HT1080 (cell line): ENCODE data around the gene HIPK3. TPM values are rescaled to one million over a fixed set of nuclear protein-coding genes. Genes with fewer than 3 reads are reported as not detected.
"Not testable (repeated sequence)": the region's sequence is repeated elsewhere in the genome, so short reads cannot be mapped to it uniquely, and the experiment has no call there.

Experiments used
- DNase-seq: peaks from one replicate; pipeline ENCODE4 v3.0.0-alpha.2; 2015; ENCODE audit warnings: low read depth
- total RNA-seq: library from RNA; depleted of rRNA; stranded (reverse); fragments of >200 nt; shearing (Covaris generic); gene quantifications from 2 replicates; pipeline ENCODE4 v1.2.3, GENCODE V29; 2014

The HIPK3 gene
- total RNA-seq, 1 experiment from 2014 or later, result 23.1 TPM

DNA sequence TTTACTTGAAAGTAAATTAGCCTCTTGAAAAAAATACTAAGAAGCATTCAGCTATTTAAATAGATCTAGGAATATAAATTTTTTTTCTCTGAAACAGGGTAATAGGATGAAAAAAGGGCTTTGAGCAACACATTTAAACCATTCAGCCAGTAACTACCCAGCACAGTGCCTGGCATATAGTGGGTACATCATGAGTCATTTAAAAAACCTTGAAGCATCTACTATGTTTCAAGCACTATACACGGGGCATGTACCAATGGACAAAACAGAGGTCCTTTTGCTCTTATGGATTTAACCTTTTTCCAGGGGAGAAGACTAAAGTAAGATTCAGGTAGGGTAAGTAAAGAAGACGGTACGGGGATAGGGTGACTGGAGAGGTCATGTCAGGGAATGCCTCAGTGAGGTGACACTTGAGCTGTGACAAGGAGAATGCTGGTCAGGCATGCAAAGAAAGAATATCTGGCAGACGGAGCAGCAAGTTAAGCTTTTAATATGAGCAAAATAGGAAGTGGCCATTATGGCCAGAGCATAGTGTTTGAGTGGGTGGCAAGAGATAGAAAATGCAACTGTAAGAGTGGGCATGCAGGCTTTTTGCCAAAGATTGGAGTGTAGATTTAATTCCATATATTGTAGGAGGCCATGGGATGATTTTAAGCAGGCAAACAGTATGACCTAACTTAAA, 101.1 kb downstream of the HIPK3 start:
- DNase-seq, result no peak

DNA sequence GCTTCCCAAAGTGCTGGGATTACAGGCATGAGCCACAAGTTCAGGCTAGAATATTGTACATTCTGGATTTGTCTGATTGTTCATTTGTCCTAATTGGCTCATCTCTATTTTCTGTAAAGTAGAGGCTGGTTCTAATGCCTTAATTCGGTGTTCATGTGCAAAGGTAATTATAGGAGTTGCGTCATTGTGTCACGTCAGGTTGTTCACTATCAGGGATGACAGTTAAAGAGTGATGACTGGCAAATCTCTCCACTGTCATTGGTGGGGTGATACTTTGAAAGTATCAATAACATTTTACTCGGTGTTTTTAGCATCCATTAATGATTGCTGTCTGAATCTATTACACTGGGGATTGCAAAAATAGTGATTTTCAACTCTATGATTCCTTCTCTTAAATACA, 103.5 kb downstream of the HIPK3 start:
- no peak for DNase-seq

DNA sequence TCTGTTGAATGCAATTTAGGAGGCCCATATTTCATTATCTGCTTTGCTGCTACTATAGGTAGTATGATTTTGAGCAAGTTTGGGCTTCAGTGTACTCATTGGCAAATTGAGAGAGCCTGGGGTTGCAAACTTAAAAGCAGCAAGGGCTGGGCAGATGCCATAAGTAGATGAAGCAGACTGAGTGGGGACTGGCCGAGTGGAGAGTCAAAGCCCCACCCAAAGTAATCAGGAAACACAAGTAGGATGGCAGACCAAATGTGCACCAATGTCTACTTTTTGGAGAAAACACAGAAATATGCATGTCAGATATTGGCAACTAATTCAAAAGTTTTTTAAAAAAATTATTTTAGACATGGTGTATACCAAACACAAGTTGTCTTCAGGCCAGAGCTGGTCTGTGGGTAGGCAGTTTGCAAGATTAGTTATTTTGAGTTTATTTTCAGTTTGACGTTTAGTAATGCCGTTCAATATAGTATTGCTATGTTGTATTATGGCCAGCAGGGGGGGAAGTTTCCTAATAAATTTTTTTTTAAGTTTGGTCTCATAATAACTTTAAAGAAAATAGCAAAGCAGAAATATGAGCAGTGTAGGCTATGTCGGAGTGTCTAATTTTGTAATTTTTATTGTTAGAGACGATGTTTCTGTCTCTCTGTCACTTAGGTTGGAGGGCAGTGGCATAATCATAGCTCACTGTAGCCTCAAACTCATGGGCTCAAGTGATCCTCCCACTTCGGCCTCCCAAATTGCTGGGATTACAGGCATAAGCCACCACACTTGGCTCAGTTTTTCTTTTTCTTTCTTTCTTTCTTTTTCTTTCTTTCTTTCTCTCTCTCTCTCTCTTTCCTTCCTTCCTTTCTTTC, 105.1 kb downstream of the HIPK3 start:
- peak; percentile 57 for DNase-seq

DNA sequence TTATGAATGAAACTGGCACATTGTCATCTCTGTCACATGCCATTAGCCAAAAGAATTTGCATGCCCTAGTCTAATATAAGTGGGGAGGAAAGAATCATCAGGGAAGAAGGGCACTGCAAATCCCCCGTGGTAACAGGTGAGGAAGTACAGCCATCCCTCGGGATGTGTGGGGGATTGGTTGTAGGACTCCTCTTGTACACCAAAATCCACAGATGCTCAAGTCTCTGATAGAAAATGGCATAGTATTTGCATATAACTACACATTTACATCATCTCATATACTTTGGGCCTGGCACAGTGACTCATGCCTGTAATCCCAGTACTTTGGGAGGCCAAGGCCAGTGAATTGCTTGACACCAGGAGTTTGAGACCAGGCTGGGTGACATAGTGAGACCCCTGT, 109.7 kb downstream of the HIPK3 start:
- DNase-seq, result no peak

DNA sequence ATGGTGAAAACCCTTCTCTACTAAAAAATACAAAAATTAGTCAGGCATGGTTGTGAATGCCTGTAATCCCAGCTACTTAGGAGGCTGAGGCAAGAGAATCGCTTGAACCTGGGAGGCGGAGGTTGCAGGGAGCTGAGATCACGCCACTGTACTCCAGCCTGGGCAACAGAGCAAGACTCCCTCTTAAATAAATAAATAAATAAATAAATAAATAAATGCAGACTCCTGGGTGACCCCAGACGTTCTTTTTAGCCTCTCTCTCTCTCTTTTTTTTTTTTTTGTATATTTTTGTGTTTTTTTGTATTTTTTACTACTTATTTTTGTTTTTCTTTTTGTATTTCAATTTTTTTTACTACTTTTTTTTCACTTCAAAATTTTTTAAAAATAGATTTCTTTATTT, 111.3 kb downstream of the HIPK3 start:
- DNase-seq, result not testable (repeated sequence)

DNA sequence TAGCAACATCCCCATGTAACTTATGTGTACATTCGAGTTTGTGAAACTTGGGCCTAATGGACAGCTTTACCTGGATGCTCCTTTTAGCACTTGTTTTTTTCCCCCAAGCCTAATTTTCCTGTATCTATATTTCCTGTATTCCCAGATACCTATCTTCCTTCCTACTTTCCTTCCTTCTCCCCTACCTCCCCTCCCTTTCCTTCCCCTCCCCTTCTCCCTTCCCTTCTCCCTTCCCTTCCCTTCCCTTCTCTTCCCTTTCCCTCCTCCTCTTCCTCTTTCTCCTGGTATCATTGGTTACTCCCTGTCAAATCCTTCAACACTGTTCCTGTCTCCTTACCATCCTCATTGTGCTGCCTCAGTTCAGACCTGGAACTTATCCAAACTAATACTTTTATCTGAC, 111.8 kb downstream of the HIPK3 start:
- DNase-seq, result no peak

DNA sequence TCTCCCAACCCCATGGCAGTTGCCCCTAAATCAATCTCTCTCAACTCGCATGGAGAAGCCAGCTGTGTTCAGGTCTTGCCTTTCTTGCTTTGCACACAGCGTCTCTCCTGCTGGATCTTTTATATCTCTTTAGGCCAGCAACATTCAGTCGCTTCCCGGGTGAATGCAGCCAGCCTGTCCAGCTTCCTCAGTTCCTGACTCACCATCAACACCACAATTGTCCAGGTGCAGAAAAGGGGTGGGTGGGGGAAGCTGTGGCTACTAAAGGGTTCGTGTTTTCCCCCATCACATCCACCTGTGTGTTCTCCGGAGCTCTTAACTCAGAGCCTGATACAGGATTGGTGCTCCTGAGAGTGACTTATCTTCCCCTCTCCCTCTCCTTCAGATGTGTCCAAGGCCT, 116.5 kb downstream of the HIPK3 start:
- DNase-seq, result peak; percentile 70

DNA sequence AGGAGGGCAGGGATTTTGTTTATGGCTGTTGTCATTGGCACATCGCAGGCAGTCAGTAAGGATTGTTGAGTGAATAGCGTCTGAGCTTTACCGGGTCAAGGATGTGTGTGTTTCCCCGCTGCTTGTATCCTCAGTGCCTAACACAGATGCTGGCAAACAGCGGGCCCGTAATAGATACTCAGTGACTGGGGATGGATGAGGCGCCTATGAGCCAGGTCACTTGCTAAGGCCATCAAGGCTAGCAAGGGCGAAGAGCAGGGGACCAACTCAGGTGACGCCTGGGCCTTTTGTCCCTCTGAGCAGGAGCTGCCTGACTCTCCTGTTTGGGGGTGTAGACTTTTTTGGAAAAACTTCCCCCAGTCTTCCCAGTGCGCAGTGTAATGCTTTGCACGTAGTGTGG, 118.1 kb downstream of the HIPK3 start:
- no peak for DNase-seq

DNA sequence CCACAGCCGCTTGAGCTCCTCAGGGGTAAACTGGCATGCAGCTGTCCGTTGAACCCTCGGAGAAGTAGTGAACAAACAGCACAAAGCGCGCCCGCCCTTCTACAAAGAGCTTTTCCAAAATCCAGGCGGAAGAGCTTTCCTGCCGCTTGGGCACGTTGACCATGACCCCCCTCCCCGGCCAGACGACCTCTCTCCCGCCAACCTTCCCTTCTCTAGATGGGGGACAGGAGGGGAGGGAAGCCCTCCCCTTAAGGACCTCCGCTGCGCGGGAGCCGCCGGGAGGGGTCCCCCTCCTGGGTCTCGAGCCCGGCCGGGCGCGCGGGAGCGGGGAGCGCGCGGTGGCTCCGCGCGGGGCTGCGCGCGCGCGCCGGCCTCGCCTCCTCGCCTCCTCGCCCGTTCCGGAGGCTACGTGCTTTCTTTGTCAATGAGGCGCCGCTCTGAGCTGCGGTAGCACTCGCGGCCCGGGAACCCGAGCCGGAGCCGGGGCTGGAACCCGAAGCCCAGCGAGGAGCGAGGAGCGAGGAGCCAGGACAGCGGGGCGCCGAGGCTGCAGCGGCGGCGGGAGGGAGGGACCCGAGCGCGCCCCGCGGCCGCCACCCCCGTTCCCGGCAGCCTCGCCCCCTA, 118.6 kb downstream of the HIPK3 start, which contains the start of gene KIAA1549L:
Gene KIAA1549L, plus strand, starts transcription at position 421 of the 624 bp plus-strand sequence.
- DNase-seq, result peak; percentile 48

DNA sequence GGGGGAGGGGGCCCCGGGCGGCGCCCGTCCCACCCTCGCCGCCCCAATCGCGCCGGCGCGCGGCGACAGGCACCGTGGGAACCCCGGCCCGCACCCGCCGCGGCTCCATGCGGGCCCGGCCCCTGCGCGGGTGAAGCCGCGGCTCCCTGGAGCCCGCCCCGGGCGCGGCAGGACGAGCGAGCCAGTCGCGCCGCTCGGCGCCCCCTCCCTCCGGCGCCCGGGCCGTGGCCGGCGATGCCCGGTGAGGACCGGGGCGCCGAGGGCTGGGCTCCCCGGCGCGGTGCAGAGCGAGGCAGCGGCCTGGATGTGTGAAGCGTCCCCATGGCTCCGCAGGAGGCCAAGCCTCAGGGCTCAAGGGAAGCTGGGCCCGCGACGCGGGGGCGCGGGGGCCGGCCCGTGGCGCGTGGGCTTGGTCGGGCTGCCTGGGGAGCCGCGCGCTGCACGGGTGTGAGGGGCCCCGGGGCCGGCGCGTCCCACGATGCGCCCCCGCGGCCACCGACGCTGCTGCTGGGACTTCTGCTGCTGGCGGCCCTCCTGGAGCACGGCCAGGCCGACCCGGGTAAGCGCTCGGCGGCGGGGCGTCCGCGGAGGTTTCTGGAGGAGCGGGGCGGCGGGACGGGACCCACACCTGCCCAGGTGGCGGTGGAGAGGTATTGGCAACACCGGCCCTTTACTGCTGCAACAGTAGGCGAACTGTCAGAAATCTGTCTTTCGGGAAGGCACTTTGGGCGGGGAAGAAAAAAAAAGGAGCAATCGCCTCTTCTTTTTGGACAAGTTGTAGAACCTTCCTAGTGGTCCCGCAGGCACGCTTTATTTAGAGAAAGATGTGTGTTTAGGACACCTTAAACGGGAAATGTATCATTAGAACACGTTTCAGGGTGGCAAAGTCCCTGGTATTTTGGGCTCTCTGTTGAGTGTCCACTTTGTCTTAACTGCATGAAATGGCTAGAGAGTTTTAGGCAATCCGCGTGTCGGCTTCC, 119.4 kb downstream of the HIPK3 start:
- peak; percentile 19 for DNase-seq

DNA sequence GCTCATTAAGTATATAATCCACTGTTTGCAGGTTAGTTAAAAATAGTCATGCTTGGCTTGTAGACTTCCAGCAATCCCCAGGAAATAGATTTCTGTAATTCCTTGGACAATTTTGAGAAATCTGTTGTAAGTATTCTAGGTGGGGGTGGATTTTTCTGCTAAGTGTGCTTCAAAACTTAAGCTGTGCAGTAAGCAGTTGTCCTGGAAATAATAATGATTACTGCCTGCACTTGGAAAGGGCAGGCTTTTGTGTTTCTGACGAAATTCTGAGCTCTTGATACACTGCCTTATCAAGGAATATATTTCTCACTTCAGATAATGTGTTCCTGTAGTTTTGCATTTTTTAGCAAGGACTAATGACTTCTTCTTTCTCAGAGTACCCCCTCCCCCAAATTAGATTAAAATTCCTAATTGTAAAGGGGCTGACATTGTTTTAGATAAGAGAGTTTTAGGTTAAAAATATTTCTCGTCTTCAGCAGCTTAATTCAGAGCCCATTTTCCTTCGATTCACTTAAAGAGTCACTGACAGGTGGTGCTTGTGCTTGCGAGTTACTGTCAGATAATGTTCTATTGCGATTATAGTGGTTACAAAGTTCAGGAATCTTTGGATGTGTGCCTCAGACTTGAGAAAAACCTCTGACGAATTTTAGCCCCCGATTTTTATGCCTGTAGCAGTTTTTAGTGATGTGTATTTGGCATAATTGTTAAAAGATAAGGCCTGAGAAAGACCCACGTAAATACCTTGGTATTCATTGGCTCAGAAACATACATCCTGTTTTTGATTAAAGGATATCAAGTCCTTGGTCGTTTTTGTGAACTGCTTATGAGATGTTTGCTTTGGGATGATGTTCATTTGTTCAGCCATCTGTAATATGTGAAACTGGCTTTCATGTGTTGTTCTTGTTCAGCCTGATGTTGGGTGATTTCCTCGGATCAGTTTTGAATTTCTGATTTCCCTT, 120.5 kb downstream of the HIPK3 start:
- DNase-seq, result no peak

DNA sequence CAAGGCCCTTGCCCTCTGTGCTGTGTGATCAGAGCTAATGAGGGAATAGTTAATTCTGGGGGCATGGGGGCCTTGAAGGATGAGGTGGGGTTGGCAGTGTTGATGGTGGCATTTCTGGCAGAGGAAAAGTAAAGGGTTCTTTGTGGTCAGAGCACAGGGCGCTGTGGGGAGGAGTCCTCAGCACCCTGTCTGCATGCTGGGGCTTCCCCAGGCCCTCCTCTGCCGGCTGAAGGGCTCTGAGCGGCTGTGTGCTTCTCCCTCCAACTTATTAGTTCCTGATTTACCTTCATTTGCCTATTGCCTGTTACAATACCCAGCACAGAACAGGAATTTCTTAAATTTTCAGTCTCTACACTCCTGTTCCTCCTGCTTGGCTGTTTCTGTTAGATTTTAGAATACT, 122.8 kb downstream of the HIPK3 start:
- no peak for DNase-seq

DNA sequence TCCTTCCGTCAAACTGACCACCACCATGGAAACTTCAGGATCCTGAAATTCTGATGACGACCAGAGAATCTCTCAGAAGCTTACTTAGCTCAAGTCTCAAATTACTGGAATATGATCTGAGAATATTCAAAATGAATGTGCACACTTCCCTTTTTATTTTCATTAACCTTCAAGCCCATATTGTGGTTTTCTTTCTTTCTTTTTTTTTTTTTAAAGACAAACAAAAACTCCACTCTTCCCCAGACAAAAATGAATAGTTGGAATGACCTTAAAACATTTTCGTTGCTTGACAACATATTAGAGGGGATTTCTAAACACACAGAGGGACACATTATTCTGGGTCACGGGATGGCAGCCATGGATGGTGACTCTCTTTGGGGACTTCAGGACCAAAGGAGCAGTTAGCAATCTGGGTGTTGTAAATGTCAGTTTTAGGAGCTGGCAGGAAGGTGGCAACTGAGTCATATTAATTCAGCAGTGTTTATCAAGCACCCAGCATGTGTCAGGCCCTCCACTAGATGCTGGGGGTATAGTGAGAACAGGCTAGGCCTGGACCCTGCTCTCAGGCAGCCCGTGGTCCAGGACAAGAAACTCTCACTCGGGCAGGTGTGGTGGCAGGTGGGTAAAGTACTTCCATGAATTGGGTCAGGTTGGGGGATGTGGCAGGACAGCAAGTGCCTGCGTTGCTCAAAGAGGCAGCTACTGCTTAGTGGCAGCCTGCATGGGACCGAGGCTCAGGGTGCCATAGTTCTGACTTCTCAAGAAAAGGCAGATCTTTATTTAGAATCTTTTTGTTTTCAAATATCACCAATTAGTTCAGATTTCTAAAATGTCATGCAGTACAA, 126.1 kb downstream of the HIPK3 start:
- no peak for DNase-seq

DNA sequence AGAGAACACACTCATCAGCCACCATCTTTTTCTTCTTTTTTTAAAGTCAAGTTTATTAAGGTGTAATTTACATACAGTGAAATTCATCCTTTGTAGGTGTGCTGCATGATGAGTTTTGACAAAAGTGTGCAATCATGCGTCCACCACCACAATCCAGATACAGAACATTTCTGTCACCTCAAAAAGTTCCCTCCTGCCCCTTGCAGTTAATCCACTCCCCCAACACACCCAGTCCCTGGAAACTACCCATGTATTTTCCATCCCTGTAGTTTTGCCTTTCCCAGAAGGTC, 126.7 kb downstream of the HIPK3 start:
- DNase-seq, result no peak

DNA sequence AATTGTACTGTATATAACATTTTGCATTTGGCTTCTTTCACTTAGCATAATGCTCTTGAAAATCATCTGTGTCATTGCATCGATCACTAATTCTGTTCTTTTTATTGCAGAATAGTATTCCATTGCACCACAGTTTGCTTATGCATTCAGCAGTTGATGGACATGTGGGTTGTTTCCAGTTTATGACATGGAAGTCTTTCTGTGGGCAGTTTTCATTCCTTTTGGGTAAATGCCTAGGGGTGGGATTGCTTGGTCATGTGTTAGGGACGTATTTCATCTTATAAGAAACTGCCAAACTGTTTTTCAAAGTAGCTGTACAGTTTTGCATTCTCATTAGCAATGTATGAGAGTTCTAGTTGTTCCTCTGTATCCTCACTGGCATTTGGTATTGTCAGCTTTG, 127.0 kb downstream of the HIPK3 start:
- DNase-seq, result no peak

DNA sequence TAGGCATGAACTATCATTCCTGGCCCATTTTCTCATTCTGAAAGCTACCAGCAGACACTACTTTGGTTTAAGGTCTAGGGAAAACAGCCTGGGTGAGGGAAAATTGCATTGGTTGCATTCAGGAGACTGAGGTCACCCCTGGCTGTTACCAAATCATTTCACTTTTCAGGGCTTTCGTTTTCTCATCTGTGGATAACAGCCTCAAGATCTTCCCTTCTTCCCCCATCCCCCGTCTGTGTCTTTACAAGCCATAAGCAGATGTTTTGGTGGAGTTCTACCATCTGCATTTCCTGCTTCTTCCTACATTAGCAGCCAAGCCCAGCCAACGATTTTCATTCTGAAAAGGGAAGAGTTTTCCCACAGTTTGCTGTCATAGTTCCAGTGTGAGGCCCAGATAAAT, 130.4 kb downstream of the HIPK3 start:
- DNase-seq, result no peak

DNA sequence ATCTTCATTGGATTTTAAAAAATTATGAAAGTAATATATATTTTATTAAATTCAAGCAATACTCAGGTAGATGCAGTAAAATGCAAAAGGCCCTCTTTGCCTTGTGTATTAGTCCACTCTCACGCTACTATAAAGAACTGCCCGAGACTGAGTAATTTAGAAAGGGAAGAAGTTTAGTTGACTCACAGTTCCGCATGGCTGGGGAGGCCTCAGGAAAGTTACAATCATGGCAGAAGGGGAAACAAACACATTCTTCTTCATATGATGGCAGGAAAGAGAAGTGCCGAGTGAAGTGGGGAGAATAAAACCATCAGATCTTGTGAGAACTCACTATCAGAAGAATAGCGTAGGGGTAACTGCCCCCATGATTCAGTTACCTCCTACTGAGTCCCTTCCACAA, 130.8 kb downstream of the HIPK3 start:
- no peak for DNase-seq

DNA sequence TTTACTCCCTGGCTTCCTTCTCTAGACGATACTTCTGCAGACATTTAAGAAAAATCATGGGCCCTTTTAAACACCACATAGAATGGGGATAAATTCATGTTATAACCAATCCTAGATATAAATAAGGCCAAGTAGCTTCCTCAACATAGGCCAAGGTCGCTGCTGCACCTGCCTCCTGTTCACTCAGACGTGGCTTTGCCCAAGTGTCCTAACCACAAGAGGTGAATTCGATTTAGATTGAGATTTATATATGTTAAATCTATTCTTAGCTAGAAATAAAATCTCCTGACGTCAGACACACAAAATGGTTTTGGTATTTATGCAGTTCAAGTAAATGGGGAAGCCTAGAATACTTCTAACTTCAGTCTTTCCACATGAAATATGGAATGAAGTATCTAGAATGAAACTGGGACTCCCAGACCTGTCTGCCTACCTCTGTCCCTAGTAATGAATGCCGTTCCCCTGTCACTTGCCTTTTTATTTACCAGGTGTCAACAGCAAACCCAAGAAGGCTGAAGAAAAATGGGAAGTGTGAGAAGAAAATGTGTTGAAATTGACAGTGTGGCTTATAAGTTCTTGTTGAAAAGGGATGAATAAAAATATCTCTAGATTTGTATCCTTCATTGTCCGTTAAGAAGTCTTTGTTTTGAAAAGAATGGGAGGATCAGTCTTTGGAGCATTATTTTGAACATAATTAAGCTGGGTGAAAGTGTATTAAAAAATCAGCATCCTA, 131.8 kb downstream of the HIPK3 start:
- no peak for DNase-seq

DNA sequence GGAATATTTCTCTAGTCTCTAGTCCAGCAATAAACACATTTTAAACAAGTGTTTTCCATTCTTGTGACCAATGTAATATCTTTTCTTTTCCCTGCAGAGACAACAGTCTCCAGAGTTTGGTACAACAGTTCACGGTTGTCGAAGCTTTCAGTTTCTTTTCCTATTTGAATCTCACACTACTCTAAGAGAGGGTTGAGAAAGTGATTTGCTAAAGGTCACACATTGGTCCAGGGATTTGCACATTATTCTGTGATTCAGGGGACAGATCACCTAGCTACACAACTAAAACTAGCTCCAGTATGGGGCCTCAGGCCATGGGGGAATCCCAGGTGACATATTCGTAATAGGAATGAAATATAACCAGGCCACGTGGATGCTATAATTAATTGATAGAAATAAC, 132.5 kb downstream of the HIPK3 start:
- DNase-seq, result no peak
